ENCODE data around the gene WNT7B.

DNA sequence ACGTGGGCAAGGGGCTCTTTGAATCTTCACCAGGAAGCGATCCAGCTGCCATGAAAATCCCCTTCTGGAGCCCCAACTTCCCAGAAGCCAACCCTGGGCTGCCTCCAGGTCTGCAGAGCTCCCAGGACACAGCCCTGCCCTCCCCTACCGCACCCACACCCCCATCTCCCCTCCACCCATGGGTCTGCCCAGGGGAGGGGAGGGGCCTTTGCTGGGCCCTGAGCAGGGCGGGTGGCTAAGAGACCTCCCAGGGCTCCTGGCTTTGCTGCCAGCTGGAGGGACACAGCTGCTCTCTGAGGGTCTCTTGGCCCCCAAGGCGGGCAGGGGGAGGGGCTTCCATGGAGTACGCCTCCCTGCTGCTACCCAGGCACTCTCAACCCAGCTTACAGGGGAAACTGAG lies 64.1 kb downstream of the WNT7B start:
- TF ChIP-seq CTCF (IDR thresholded peaks at IDR 0.05; ENCODE audit: low read length), result no peak
- TF ChIP-seq EZH2 (optimal IDR thresholded peaks at IDR 0.05; ENCODE audit: low read depth, low read length), result no peak
- no peak for TF ChIP-seq EZH2phosphoT487 (IDR thresholded peaks at IDR 0.05; ENCODE audit: low read length)

Measured in MM.1S (cell line).